Adrenal gland (tissue), 5 donors: Measurements from ENCODE around the gene SFXN3.

Experiments
- CTCF ChIP-seq, 6 experiments: fragments of 450-650 bp in 4 of 6; fragments of 200-600 bp in 2 of 6; sonication (generic) in 1 of 6; IDR thresholded peaks; 1 replicate in 5 of 6; 2 replicates in 1 of 6; pipeline versions ENCODE4 v1.5.1 to v1.8.0; 2016 to 2021; ENCODE audit warnings: antibody characterized with exemption in 6 of 6, mild to moderate bottlenecking in 2 of 6, moderate library complexity in 1 of 6
- POLR2A ChIP-seq, 2 donors: fragments of 450-650 bp; IDR thresholded peaks; one replicate each; pipeline ENCODE4 v1.6.1; 2017; ENCODE audit warnings: antibody characterized with exemption in 2 of 2, mild to moderate bottlenecking in 2 of 2, moderate library complexity in 1 of 2
- donor health status: DM: no; HTN: no; CAD: no.

- TF ChIP-seq CTCF (IDR thresholded peaks at IDR 0.05), result no peak
- TF ChIP-seq POLR2A (IDR thresholded peaks at IDR 0.05), result no peak
Measured at GRCh38 chr10:101089520-101090299, 58.7 kb downstream of the SFXN3 start.
